Fibroblast of villous mesenchyme (primary cell): ENCODE results near the gene AMACR. TPM values are rescaled to one million over a fixed set of nuclear protein-coding genes. Genes with fewer than 3 reads are reported as not detected.

Experiments
- DNase-seq: peaks from one replicate; pipeline ENCODE4 v3.0.0-alpha.2; 2010; ENCODE audit warnings: low read depth
- H3K4me3 ChIP-seq: 2 replicates; pipeline ENCODE4 v1.5.1; 2011; ENCODE audit warnings: low read depth, mild to moderate bottlenecking, low read length
- CTCF ChIP-seq: IDR thresholded peaks from 2 replicates; pipeline ENCODE4 v1.5.1; 2012; ENCODE audit warnings: low read depth, mild to moderate bottlenecking, low read length; ENCODE audit not compliant: insufficient read depth
- small RNA-seq: library from RNA; depleted of rRNA; stranded (forward); fragments of <200 nt; gene quantifications from one replicate; pipeline ENCODE3, GENCODE V24; 2012
- total RNA-seq: library from RNA; depleted of rRNA; stranded (reverse); fragments of >200 nt; gene quantifications from 2 replicates; pipeline ENCODE4 v1.2.3, GENCODE V29; 2012

The AMACR gene
- total RNA-seq, 1 donor: 17.7 TPM

- DNase-seq: no peak
- TF ChIP-seq CTCF: no peak
- no peak overlapping the region for H3K4me3 ChIP-seq
Measured at GRCh38 chr5:33938507-33938796, 69.4 kb downstream of the AMACR start.

DNA sequence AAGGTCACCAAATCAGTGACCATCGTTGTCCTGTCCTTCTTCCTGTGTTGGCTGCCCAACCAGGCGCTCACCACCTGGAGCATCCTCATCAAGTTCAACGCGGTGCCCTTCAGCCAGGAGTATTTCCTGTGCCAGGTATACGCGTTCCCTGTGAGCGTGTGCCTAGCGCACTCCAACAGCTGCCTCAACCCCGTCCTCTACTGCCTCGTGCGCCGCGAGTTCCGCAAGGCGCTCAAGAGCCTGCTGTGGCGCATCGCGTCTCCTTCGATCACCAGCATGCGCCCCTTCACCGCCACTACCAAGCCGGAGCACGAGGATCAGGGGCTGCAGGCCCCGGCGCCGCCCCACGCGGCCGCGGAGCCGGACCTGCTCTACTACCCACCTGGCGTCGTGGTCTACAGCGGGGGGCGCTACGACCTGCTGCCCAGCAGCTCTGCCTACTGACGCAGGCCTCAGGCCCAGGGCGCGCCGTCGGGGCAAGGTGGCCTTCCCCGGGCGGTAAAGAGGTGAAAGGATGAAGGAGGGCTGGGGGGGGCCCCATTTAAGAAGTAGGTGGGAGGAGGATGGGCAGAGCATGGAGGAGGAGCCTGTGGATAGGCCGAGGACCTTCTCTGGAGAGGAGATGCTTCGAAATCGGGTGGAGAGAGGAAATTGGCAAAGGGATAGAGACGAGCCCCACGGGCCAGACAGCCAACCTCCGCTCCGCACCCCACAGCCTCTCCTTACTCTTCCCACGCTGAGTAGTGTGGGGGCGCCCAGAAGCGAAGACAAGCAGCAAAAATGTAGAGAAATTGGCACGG is 69.9 kb downstream of the AMACR start:
- H3K4me3 ChIP-seq: no peak overlapping the region
- TF ChIP-seq CTCF: no peak
- no peak for DNase-seq

- no peak for TF ChIP-seq CTCF
- DNase-seq: peak; percentile 4
- H3K4me3 ChIP-seq: peak overlapping the region; percentile 58
Measured at GRCh38 chr5:33937017-33937706, 70.7 kb downstream of the AMACR start.

- peak within 1 kb of the TSS; percentile 58 for H3K4me3 ChIP-seq
- DNase-seq: no peak
- TF ChIP-seq CTCF: no peak
Measured at GRCh38 chr5:33936381-33937016, 71.4 kb downstream of the AMACR start, which contains the start of gene RXFP3. Gene RXFP3, plus strand, starts transcription at chr5:33936386. Its CDS starts 355 bp downstream, at chr5:33936741.

Small RNAs within 50 kb of the gene (small RNA-seq; reads per million reads assigned to genes)
- not detected for gene AC139783.1

Other genes with a start within 250 kb of the AMACR start
- 54.8 and 94.1 TPM in 2 replicates for gene ADAMTS12, start 116.1 kb downstream of the AMACR start, total RNA-seq
- gene RXFP3, start 71.7 kb downstream of the AMACR start, total RNA-seq: under 0.01 TPM in 1 of 2 replicates, not detected in the other
- gene SLC45A2, start 23.4 kb downstream of the AMACR start, total RNA-seq: under 0.01 TPM in 1 of 2 replicates, not detected in the other
- gene C1QTNF3, start 35.2 kb upstream of the AMACR start, total RNA-seq: 0.86 and 1.9 TPM in 2 replicates